Caco-2 (cell line): ENCODE data around the gene IMMP2L. TPM values are rescaled to one million over a fixed set of nuclear protein-coding genes. Genes with fewer than 3 reads are reported as not detected.

Source experiments
- BruUV-seq: library from RNA; stranded (reverse); fragments of 400-500 nt; replicated peaks from 2 replicates; lab custom pipeline; 2021; lab: Mats Ljungman, UMichigan
- CTCF ChIA-PET: fragments of 300-600 bp; sonication (Branson Sonifier 250); formaldehyde crosslinking; loops from one replicate; lab custom pipeline; 2022; ENCODE audit warnings: antibody characterized with exemption; lab: Charles Lee
- POLR2A ChIA-PET: fragments of 300-600 bp; sonication (Branson Sonifier 250); formaldehyde crosslinking; loops from one replicate; lab custom pipeline; 2022; ENCODE audit warnings: antibody characterized with exemption; lab: Charles Lee
- DNase-seq, 2 experiments: peaks; one replicate each; pipeline versions ENCODE4 v3.0.0 to v3.0.0-alpha.2; 2020 to 2022
- H3K27me3 ChIP-seq: replicated peaks from 2 replicates; pipeline ENCODE4 v1.6.0; 2011; ENCODE audit warnings: low read length; ENCODE audit not compliant: control insufficient read depth, insufficient read depth
- H3K36me3 ChIP-seq: 2 replicates; pipeline ENCODE4 v1.5.1; 2011; ENCODE audit warnings: low read length; ENCODE audit not compliant: control insufficient read depth, insufficient read depth
- H3K4me1 ChIP-seq: fragments of 250-450 bp; sonication (Bioruptor Pico); 2 replicates; pipeline ENCODE4 v1.5.1; 2020; ENCODE audit warnings: mild to moderate bottlenecking
- H3K4me3 ChIP-seq: 2 replicates; pipeline ENCODE4 v1.5.1; 2011; ENCODE audit warnings: low read depth, mild to moderate bottlenecking, control low read depth, low read length
- H3K9me3 ChIP-seq: fragments of 250-450 bp; sonication (Bioruptor Pico); 2 replicates; pipeline ENCODE4 v1.5.1; 2020; ENCODE audit warnings: mild to moderate bottlenecking, moderate library complexity
- H3K27ac Mint-ChIP-seq: one replicate; pipeline ENCODE4 v1.8.0; 2022; ENCODE audit warnings: mixed read lengths; ENCODE audit not compliant: unreplicated experiment
- H3K27me3 Mint-ChIP-seq: one replicate; pipeline ENCODE4 v1.8.0; 2022; ENCODE audit warnings: mixed read lengths; ENCODE audit not compliant: insufficient read depth, unreplicated experiment
- H3K36me3 Mint-ChIP-seq: one replicate; pipeline ENCODE4 v1.8.0; 2022; ENCODE audit warnings: mild to moderate bottlenecking, mixed read lengths; ENCODE audit not compliant: insufficient read depth, unreplicated experiment
- H3K4me1 Mint-ChIP-seq: one replicate; pipeline ENCODE4 v1.8.0; 2022; ENCODE audit warnings: low read depth, mixed read lengths; ENCODE audit not compliant: unreplicated experiment
- H3K4me3 Mint-ChIP-seq: one replicate; pipeline ENCODE4 v1.8.0; 2022; ENCODE audit warnings: mild to moderate bottlenecking, moderate library complexity, mixed read lengths; ENCODE audit not compliant: unreplicated experiment
- H3K9me3 Mint-ChIP-seq: one replicate; pipeline ENCODE4 v1.8.0; 2022; ENCODE audit warnings: mixed read lengths; ENCODE audit not compliant: unreplicated experiment
- CTCF ChIP-seq, 2 experiments: fragments of 200-600 bp in 1 of 2; IDR thresholded peaks; 1 replicate in 1 of 2; 2 replicates in 1 of 2; pipeline versions ENCODE4 v1.5.1 to v1.8.0; 2011 to 2022; ENCODE audit warnings: antibody characterized with exemption in 1 of 2, control low read depth in 1 of 2, inconsistent platforms in 1 of 2, low read depth in 1 of 2, low read length in 1 of 2, mild to moderate bottlenecking in 1 of 2, moderate library complexity in 1 of 2; ENCODE audit not compliant: insufficient read depth in 1 of 2, severe bottlenecking in 1 of 2, unreplicated experiment in 1 of 2
- intact Hi-C: fragments of 100-400 bp; cut with micrococcal nuclease; formaldehyde crosslinking; loops from one replicate; pipeline ENCODE4 v1.10.0; 2022; ENCODE audit not compliant: unreplicated experiment
- total RNA-seq: library from RNA; stranded (reverse); gene quantifications from 2 replicates; pipeline ENCODE4 v1.2.3, GENCODE V29; 2022

Gene IMMP2L
- total RNA-seq, 1 experiment from 2014 or later, result 9.5 TPM

- CTCF ChIA-PET, result no interaction called here
- H3K4me3 ChIP-seq, result no peak overlapping the region
- H3K4me1 Mint-ChIP-seq, result no peaks in the 10 kb centered on the region
- no peaks in the 10 kb centered on the region for H3K27me3 Mint-ChIP-seq
- no peak overlapping the region for H3K27ac Mint-ChIP-seq
- H3K4me3 Mint-ChIP-seq, result no peak overlapping the region
- no peaks in the 10 kb centered on the region for H3K9me3 ChIP-seq
- no peaks in the 10 kb centered on the region for H3K9me3 Mint-ChIP-seq
- no peaks in the 10 kb centered on the region for H3K36me3 Mint-ChIP-seq
- H3K36me3 ChIP-seq, result no peaks in the 10 kb centered on the region
- no peaks in the 10 kb centered on the region for H3K4me1 ChIP-seq
- intact Hi-C loops, result no loop called here
- POLR2A ChIA-PET, result no interaction called here
- no peak for TF ChIP-seq CTCF (IDR thresholded peaks at IDR 0.05; ENCODE audit: insufficient read depth in 1 of 2, low read depth in 1 of 2, low read length in 1 of 2, severe bottlenecking in 1 of 2, unreplicated experiment in 1 of 2)
- H3K27me3 ChIP-seq, result no peaks in the 10 kb centered on the region
- no TSS peak for BruUV-seq
- no peak for DNase-seq
Measured at GRCh38 chr7:111475419-111475748, 86.9 kb downstream of the IMMP2L start.

GRCh38 chr7:111474723-111475418 lies 87.4 kb downstream of the IMMP2L start:
- Mint-ChIP-seq H3K36me3 (no peaks in the 10 kb centered on the region), H3K27me3 (no peaks in the 10 kb centered on the region), H3K27ac (no peak overlapping the region), H3K4me1 (no peaks in the 10 kb centered on the region), H3K4me3 (no peak overlapping the region), H3K9me3 (no peaks in the 10 kb centered on the region)
- intact Hi-C loops, result no loop called here
- POLR2A ChIA-PET, result no interaction called here
- Histone ChIP-seq H3K4me3 (no peak overlapping the region), H3K27me3 (no peaks in the 10 kb centered on the region), H3K36me3 (no peaks in the 10 kb centered on the region), H3K9me3 (no peaks in the 10 kb centered on the region), H3K4me1 (no peaks in the 10 kb centered on the region)
- CTCF ChIA-PET, result no interaction called here
- DNase-seq, result no peak
- no peak for TF ChIP-seq CTCF (IDR thresholded peaks at IDR 0.05; ENCODE audit: insufficient read depth in 1 of 2, low read depth in 1 of 2, low read length in 1 of 2, severe bottlenecking in 1 of 2, unreplicated experiment in 1 of 2)
- BruUV-seq, result no TSS peak

GRCh38 chr7:111473449-111474198 lies 88.7 kb downstream of the IMMP2L start:
- Mint-ChIP-seq H3K9me3 (peaks cover 6% of the 10 kb centered on the region), H3K36me3 (no peaks in the 10 kb centered on the region), H3K27me3 (no peaks in the 10 kb centered on the region), H3K4me1 (no peaks in the 10 kb centered on the region), H3K4me3 (no peak overlapping the region), H3K27ac (no peak overlapping the region)
- Histone ChIP-seq H3K9me3 (no peaks in the 10 kb centered on the region), H3K27me3 (no peaks in the 10 kb centered on the region), H3K36me3 (no peaks in the 10 kb centered on the region), H3K4me3 (no peak overlapping the region), H3K4me1 (no peaks in the 10 kb centered on the region)
- intact Hi-C loops, result no loop called here
- CTCF ChIA-PET, result no interaction called here
- no TSS peak for BruUV-seq
- no peak for DNase-seq
- no peak for TF ChIP-seq CTCF (IDR thresholded peaks at IDR 0.05; ENCODE audit: insufficient read depth in 1 of 2, low read depth in 1 of 2, low read length in 1 of 2, severe bottlenecking in 1 of 2, unreplicated experiment in 1 of 2)
- POLR2A ChIA-PET, result no interaction called here
